Measurements from ENCODE around the gene ERC1.

ERC1 gene

DNA sequence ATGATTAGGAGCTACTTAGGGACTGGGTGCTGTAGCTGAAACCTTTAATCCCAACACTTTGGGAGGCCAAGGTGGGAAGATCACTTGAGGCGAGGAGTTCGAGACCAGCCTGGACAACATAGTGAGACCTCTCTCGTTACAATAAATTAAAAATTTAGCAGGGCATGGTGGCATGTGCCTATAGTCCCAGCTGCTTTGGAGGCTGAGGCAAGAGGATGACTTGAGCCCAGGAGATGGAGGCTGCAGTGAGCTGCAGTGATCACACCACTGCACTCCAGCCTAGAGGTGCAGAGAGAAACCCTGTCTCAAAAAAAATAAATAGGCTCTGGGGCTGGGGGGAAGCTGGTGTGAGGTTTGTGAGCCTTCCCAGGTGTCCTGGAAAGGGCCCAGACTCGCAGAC is 506.1 kb downstream of the ERC1 start:
- H3K27me3 ChIP-seq (ENCODE audit: insufficient read depth, poor library complexity, severe bottlenecking): no peaks in the 10 kb centered on the region
- TF ChIP-seq SPI1 (IDR thresholded peaks at IDR 0.05; ENCODE audit: borderline replicate concordance, low read depth): no peak
- TF ChIP-seq POLR2AphosphoS5 (IDR thresholded peaks at IDR 0.05; ENCODE audit: low read depth): no peak
- TF ChIP-seq, protein P1, sequence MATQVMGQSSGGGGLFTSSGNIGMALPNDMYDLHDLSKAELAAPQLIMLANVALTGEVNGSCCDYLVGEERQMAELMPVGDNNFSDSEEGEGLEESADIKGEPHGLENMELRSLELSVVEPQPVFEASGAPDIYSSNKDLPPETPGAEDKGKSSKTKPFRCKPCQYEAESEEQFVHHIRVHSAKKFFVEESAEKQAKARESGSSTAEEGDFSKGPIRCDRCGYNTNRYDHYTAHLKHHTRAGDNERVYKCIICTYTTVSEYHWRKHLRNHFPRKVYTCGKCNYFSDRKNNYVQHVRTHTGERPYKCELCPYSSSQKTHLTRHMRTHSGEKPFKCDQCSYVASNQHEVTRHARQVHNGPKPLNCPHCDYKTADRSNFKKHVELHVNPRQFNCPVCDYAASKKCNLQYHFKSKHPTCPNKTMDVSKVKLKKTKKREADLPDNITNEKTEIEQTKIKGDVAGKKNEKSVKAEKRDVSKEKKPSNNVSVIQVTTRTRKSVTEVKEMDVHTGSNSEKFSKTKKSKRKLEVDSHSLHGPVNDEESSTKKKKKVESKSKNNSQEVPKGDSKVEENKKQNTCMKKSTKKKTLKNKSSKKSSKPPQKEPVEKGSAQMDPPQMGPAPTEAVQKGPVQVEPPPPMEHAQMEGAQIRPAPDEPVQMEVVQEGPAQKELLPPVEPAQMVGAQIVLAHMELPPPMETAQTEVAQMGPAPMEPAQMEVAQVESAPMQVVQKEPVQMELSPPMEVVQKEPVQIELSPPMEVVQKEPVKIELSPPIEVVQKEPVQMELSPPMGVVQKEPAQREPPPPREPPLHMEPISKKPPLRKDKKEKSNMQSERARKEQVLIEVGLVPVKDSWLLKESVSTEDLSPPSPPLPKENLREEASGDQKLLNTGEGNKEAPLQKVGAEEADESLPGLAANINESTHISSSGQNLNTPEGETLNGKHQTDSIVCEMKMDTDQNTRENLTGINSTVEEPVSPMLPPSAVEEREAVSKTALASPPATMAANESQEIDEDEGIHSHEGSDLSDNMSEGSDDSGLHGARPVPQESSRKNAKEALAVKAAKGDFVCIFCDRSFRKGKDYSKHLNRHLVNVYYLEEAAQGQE (IDR thresholded peaks at IDR 0.05; ENCODE audit: insufficient replicate concordance, low read depth): no peak
- TF ChIP-seq, protein P2, sequence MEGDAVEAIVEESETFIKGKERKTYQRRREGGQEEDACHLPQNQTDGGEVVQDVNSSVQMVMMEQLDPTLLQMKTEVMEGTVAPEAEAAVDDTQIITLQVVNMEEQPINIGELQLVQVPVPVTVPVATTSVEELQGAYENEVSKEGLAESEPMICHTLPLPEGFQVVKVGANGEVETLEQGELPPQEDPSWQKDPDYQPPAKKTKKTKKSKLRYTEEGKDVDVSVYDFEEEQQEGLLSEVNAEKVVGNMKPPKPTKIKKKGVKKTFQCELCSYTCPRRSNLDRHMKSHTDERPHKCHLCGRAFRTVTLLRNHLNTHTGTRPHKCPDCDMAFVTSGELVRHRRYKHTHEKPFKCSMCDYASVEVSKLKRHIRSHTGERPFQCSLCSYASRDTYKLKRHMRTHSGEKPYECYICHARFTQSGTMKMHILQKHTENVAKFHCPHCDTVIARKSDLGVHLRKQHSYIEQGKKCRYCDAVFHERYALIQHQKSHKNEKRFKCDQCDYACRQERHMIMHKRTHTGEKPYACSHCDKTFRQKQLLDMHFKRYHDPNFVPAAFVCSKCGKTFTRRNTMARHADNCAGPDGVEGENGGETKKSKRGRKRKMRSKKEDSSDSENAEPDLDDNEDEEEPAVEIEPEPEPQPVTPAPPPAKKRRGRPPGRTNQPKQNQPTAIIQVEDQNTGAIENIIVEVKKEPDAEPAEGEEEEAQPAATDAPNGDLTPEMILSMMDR (IDR thresholded peaks at IDR 0.05; ENCODE audit: insufficient read depth, low read length): no peak
- no peak overlapping the region for H3K4me3 ChIP-seq (replicated peaks; ENCODE audit: insufficient read depth, low read length)
- H3K27ac ChIP-seq (replicated peaks): no peak overlapping the region
- no peak for DNase-seq (ENCODE audit: low read depth in 1 of 2, low spot score in 1 of 2)

DNA sequence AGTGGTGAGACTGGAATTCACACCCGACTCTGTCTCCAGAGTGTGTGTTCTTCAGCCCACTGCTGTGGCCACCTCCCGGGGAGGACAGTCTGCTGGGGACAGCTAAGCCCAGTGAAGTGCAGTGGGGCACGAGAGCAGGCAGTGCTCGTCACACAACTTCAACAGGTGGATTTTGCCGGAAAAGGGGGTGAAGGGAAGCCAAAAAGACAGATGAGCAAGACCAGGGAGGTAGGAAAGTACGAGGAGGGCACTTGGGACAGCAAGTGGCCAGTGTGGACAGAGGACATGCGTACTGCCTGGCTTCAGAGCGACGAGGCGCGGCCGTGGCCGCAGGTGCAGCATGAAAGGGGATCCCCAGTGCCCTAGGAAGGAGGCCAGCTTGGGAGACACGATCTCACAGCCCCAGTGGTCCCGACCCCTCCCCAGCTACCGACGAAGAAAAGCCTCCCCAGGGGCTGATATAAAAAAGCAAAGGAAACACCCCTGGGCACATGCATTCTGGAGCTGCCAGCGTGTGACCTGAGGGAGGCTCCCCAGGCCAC is 507.2 kb downstream of the ERC1 start:
- DNase-seq (ENCODE audit: low read depth in 1 of 2, low spot score in 1 of 2): no peak
- no peak overlapping the region for H3K4me3 ChIP-seq (replicated peaks; ENCODE audit: insufficient read depth, low read length)
- no peaks in the 10 kb centered on the region for H3K27me3 ChIP-seq (ENCODE audit: insufficient read depth, poor library complexity, severe bottlenecking)
- TF ChIP-seq GABPA (IDR thresholded peaks at IDR 0.05; ENCODE audit: low read depth) (no peak), SPI1 (IDR thresholded peaks at IDR 0.05; ENCODE audit: borderline replicate concordance, low read depth) (no peak), POLR2AphosphoS5 (IDR thresholded peaks at IDR 0.05; ENCODE audit: low read depth) (no peak)
- TF ChIP-seq, protein P2 (IDR thresholded peaks at IDR 0.05; ENCODE audit: insufficient read depth, low read length): no peak
- TF ChIP-seq, protein P1 (IDR thresholded peaks at IDR 0.05; ENCODE audit: insufficient replicate concordance, low read depth): no peak
- no peak overlapping the region for H3K27ac ChIP-seq (replicated peaks)

DNA sequence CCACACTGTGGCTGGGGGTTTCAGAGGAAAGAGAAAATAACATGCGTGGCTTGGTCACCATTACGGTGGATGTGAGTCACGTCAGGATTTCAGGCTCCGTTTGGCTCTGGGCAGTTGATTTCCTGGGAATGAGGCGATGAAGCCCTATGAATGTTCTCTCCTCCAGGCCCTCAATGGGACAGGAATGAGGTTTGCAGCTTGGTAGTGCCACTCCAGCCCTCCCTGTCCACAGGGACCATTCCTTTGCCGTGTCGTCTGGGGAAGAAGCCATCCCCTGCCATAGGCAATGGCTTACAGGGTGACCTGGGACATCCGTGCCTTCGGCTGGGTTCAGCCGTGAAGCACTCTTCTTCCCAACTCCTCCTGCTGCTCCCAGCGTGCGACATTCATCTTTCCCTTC is 508.3 kb downstream of the ERC1 start:
- TF ChIP-seq, protein P2 (IDR thresholded peaks at IDR 0.05; ENCODE audit: insufficient read depth, low read length): no peak
- TF ChIP-seq, protein P1 (IDR thresholded peaks at IDR 0.05; ENCODE audit: insufficient replicate concordance, low read depth): no peak
- TF ChIP-seq GABPA (IDR thresholded peaks at IDR 0.05; ENCODE audit: low read depth): no peak
- no peak for TF ChIP-seq SPI1 (IDR thresholded peaks at IDR 0.05; ENCODE audit: borderline replicate concordance, low read depth)
- no peak for TF ChIP-seq POLR2AphosphoS5 (IDR thresholded peaks at IDR 0.05; ENCODE audit: low read depth)
- DNase-seq (ENCODE audit: low read depth in 1 of 2, low spot score in 1 of 2): no peak
- Histone ChIP-seq H3K27me3 (ENCODE audit: insufficient read depth, poor library complexity, severe bottlenecking) (no peaks in the 10 kb centered on the region), H3K27ac (replicated peaks) (no peak overlapping the region), H3K4me3 (replicated peaks; ENCODE audit: insufficient read depth, low read length) (no peak overlapping the region)
